ENCODE results near the gene BTBD1.

- TF ChIP-seq CTCF (IDR thresholded peaks at IDR 0.05), result no peak
- no peak for TF ChIP-seq POLR2A (IDR thresholded peaks at IDR 0.05)
- no peak for TF ChIP-seq EP300 (IDR thresholded peaks at IDR 0.05)
These were observed 90.0 kb downstream of the BTBD1 start for GRCh38 chr15:82977076-82977475.
